ENCODE results near the gene ZNF362.

GRCh38 chr1:33332881-33333280 lies 76.6 kb downstream of the ZNF362 start:
- no peak for TF ChIP-seq CTCF (IDR thresholded peaks at IDR 0.05)
- no peak for TF ChIP-seq EZH2 (IDR thresholded peaks at IDR 0.05)

Measured in neural progenitor cell (in vitro differentiated cells).